DND-41 (cell line): ENCODE measurements around the gene ADPGK.

Source experiments
- ATAC-seq: fragments of 200-7000 bp; cut with Tn5 transposase; 3 replicates; pipeline ENCODE4 v1.9.1; 2021; ENCODE audit warnings: low read depth; ENCODE audit not compliant: insufficient read depth
- DNase-seq: peaks from one replicate; pipeline ENCODE4 v3.0.0-alpha.2; 2020
- H2AFZ ChIP-seq: 2 replicates; pipeline ENCODE4 v1.6.0; 2012; ENCODE audit warnings: low read depth, low read length
- H3K27ac ChIP-seq: 2 replicates; pipeline ENCODE4 v1.5.1; 2012; ENCODE audit warnings: low read length, inconsistent platforms
- H3K27me3 ChIP-seq: fragments of 200-600 bp; sonication (generic); 2 replicates; pipeline ENCODE4 v1.6.0; 2012; ENCODE audit warnings: low read length, mild to moderate bottlenecking, inconsistent platforms; ENCODE audit not compliant: insufficient read depth, poor library complexity
- H3K36me3 ChIP-seq: 2 replicates; pipeline ENCODE4 v1.5.1; 2012; ENCODE audit warnings: low read length, inconsistent platforms; ENCODE audit not compliant: insufficient read depth
- H3K4me1 ChIP-seq: 2 replicates; pipeline ENCODE4 v1.5.1; 2012; ENCODE audit warnings: mild to moderate bottlenecking, low read length; ENCODE audit not compliant: insufficient read depth
- H3K4me2 ChIP-seq: 2 replicates; pipeline ENCODE4 v1.6.0; 2012; ENCODE audit warnings: mild to moderate bottlenecking, moderate library complexity, low read length, inconsistent platforms; ENCODE audit not compliant: insufficient read depth
- H3K4me3 ChIP-seq, 2 experiments: fragments of 200-600 bp in 1 of 2; shearing (Covaris generic) in 1 of 2; 2 replicates each; pipeline ENCODE4 v1.5.1; 2012 to 2016; ENCODE audit warnings: inconsistent platforms in 2 of 2, low read length in 2 of 2, mild to moderate bottlenecking in 2 of 2, low read depth in 1 of 2, moderate library complexity in 1 of 2
- H3K79me2 ChIP-seq: 2 replicates; pipeline ENCODE4 v1.6.0; 2012; ENCODE audit warnings: low read length, inconsistent platforms; ENCODE audit not compliant: insufficient read depth
- H3K9ac ChIP-seq: 2 replicates; pipeline ENCODE4 v1.6.0; 2012; ENCODE audit warnings: low read depth, mild to moderate bottlenecking, inconsistent platforms, low read length, moderate library complexity
- H3K9me3 ChIP-seq: 2 replicates; pipeline ENCODE4 v1.5.1; 2012; ENCODE audit warnings: low read length, moderate library complexity, mild to moderate bottlenecking, inconsistent platforms; ENCODE audit not compliant: insufficient read depth, severe bottlenecking
- H4K20me1 ChIP-seq: 2 replicates; pipeline ENCODE4 v1.6.0; 2012; ENCODE audit warnings: low read length; ENCODE audit not compliant: insufficient read depth
- EZH2 ChIP-seq: IDR thresholded peaks from 3 replicates; pipeline ENCODE4 v1.6.1; 2012; ENCODE audit warnings: borderline replicate concordance, low read depth, mild to moderate bottlenecking, moderate library complexity, low read length, inconsistent platforms; ENCODE audit not compliant: severe bottlenecking
- TF ChIP-seq, protein P1 (sequence below): IDR thresholded peaks from 2 replicates; pipeline ENCODE4 v1.5.1; 2012; ENCODE audit warnings: borderline replicate concordance, low read length, moderate library complexity, mild to moderate bottlenecking; ENCODE audit not compliant: poor library complexity, severe bottlenecking; ENCODE audit errors: extremely low read depth

The ADPGK gene

DNA sequence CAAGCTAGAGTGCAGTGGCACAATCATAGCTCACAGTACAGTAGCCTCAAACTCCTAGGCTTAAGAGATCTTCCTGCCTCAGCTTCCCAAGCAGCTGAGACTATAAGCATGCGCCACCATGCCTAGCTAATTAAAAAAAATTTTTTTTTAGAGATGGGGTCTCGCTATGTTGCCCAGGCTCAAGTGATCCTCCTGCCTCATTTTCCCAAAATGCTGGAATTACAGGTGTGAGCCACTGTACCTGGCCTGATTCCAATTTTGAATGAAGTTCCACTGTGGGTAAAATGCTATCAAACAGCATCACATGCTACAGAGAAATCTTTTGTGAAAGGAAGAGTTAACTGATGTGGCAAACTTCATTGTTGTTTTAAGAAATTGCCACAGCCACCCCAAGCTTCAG lies 17.5 kb downstream of the ADPGK start:
- H3K4me1 ChIP-seq = no peaks in the 10 kb centered on the region
- no peaks in the 10 kb centered on the region for H3K27me3 ChIP-seq
- no peak overlapping the region for H2AFZ ChIP-seq
- peaks cover 35% of the 10 kb centered on the region for H3K79me2 ChIP-seq
- TF ChIP-seq EZH2 = no peak
- TF ChIP-seq, protein P1, sequence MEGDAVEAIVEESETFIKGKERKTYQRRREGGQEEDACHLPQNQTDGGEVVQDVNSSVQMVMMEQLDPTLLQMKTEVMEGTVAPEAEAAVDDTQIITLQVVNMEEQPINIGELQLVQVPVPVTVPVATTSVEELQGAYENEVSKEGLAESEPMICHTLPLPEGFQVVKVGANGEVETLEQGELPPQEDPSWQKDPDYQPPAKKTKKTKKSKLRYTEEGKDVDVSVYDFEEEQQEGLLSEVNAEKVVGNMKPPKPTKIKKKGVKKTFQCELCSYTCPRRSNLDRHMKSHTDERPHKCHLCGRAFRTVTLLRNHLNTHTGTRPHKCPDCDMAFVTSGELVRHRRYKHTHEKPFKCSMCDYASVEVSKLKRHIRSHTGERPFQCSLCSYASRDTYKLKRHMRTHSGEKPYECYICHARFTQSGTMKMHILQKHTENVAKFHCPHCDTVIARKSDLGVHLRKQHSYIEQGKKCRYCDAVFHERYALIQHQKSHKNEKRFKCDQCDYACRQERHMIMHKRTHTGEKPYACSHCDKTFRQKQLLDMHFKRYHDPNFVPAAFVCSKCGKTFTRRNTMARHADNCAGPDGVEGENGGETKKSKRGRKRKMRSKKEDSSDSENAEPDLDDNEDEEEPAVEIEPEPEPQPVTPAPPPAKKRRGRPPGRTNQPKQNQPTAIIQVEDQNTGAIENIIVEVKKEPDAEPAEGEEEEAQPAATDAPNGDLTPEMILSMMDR = no peak
- ATAC-seq (no peak), DNase-seq (no peak)
- H3K4me2 ChIP-seq = no peak overlapping the region
- H3K9me3 ChIP-seq = peaks cover 10% of the 10 kb centered on the region
- peaks cover 75% of the 10 kb centered on the region for H3K36me3 ChIP-seq
- no peak overlapping the region for H3K27ac ChIP-seq
- H3K9ac ChIP-seq = no peak overlapping the region
- H3K4me3 ChIP-seq = no peak overlapping the region
- no peaks in the 10 kb centered on the region; the same call in 1 of the 2 replicates for H4K20me1 ChIP-seq

- Histone ChIP-seq H3K79me2 (peaks cover 35% of the 10 kb centered on the region), H3K9ac (no peak overlapping the region), H3K27me3 (no peaks in the 10 kb centered on the region), H3K4me1 (no peaks in the 10 kb centered on the region), H3K27ac (no peak overlapping the region), H3K36me3 (peaks cover 76% of the 10 kb centered on the region), H3K9me3 (peaks cover 10% of the 10 kb centered on the region), H3K4me2 (no peak overlapping the region), H4K20me1 (no peaks in the 10 kb centered on the region; the same call in 1 of the 2 replicates), H3K4me3 (no peak overlapping the region), H2AFZ (no peak overlapping the region)
- DNase-seq = no peak
- ATAC-seq = no peak
- no peak for TF ChIP-seq EZH2
- TF ChIP-seq, protein P1 = no peak
These were observed 18.9 kb downstream of the ADPGK start for GRCh38 chr15:72764656-72765055.

DNA sequence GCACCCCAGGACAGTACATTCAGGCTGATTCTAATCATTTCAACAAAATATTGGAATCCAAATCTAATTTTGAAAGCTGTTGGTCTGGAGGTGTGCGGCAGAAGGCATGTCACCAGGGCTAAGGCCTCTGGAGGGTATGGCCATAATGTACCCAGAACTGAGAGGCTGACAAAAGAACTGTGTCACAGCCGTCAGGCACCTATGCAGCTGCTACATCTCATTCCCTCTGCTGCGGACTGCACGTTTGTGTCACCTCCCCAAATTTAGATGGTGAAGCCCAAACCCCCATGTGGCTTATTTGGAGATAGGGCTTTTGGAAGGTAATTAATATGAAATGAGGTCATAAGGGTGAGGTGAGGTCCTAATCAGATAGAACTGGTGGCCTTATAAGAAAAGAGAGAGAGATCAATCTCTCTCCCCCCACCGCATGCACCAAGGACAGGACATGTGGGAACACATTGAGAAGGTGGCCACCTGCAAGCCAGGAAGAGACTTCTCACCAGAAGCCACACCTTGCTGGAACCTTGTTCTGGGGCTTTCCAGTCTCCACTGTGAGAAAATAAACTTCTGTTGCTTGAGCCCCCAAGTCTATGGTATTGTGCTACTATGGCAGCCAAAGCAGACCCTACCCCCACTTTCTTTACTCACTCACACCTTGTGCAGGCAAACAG lies 22.8 kb downstream of the ADPGK start:
- Histone ChIP-seq H3K79me2 (peaks cover 14% of the 10 kb centered on the region), H3K4me1 (no peaks in the 10 kb centered on the region), H3K36me3 (peaks cover 72% of the 10 kb centered on the region), H3K4me3 (no peak overlapping the region), H3K27me3 (no peaks in the 10 kb centered on the region), H2AFZ (no peak overlapping the region), H3K9ac (no peak overlapping the region), H3K27ac (no peak overlapping the region), H3K4me2 (no peak overlapping the region), H4K20me1 (no peaks in the 10 kb centered on the region; the same call in 1 of the 2 replicates), H3K9me3 (no peaks in the 10 kb centered on the region)
- ATAC-seq (no peak), DNase-seq (no peak)
- no peak for TF ChIP-seq EZH2
- TF ChIP-seq, protein P1 = no peak

- no peak for ATAC-seq
- Histone ChIP-seq H3K79me2 (peaks cover 2% of the 10 kb centered on the region), H3K9ac (no peak overlapping the region), H4K20me1 (no peaks in the 10 kb centered on the region), H3K4me2 (no peak overlapping the region), H3K36me3 (peaks cover 82% of the 10 kb centered on the region), H3K27me3 (no peaks in the 10 kb centered on the region), H2AFZ (no peak overlapping the region), H3K4me1 (no peaks in the 10 kb centered on the region), H3K4me3 (no peak overlapping the region), H3K9me3 (no peaks in the 10 kb centered on the region), H3K27ac (no peak overlapping the region)
- no peak for TF ChIP-seq EZH2
- TF ChIP-seq, protein P1 = no peak
- DNase-seq = no peak
These were observed 25.4 kb downstream of the ADPGK start for GRCh38 chr15:72758182-72758581.
